ENCODE data around the gene RCCD1. TPM values are rescaled to one million over a fixed set of nuclear protein-coding genes. Genes with fewer than 3 reads are reported as not detected.

Gene RCCD1
- total and polyA plus RNA-seq, 9 of the 15 experiments (the other 6 are each of a cell fraction or from before 2014, with no cell fraction given): 11.1 to 51.4 (median 24.7) TPM

GRCh38 chr15:90989040-90989768, 34.5 kb downstream of the RCCD1 start:
- TF ChIP-seq ZNF316 (IDR thresholded peaks at IDR 0.05) (peak; percentile 84), ZNF75A (CRISPR knock-in tag; IDR thresholded peaks at IDR 0.05) (no peak), C11orf30 (IDR thresholded peaks at IDR 0.05; ENCODE audit: low read depth) (peak; percentile 74), MAFG (tag; conservative IDR thresholded peaks at IDR 0.05) (peak; percentile 44; the same call in 1 of the 2 replicates), ZFX (CRISPR knock-in tag; IDR thresholded peaks at IDR 0.05) (0 out of 2 replicates have a peak, but pooled peaks have one; percentile 14)
- Histone ChIP-seq H3K36me3 (ENCODE audit: control insufficient read depth, insufficient read depth, low read length) (peaks cover 26% of the 10 kb centered on the region; the same call in 2 of the 3 replicates), H3K4me2 (ENCODE audit: insufficient read depth, low read length) (peak overlapping the region; percentile 48; the same call in 1 of the 2 replicates), H4K20me1 (replicated peaks; ENCODE audit: control insufficient read depth, insufficient read depth, low read length) (peaks cover 9% of the 10 kb centered on the region; the same call in 1 of the 2 replicates), H3K9me3 (replicated peaks; ENCODE audit: control insufficient read depth, insufficient read depth, low read depth, low read length) (no peaks in the 10 kb centered on the region), H3K4me1 (replicated peaks in 1 of 2; ENCODE audit: control insufficient read depth in 2 of 2, insufficient read depth in 2 of 2, low read length in 2 of 2) (peaks cover 28 to 34% of the 10 kb centered on the region in 2 experiments; a peak in 4 of 5 replicates), H3K79me2 (ENCODE audit: control insufficient read depth, insufficient read depth, low read length) (peaks cover 100% of the 10 kb centered on the region), H3K9ac (ENCODE audit: insufficient read depth in 1 of 2, low read depth in 2 of 2, low read length in 2 of 2) (peak overlapping the region; percentile 2 to 85; a peak in 1 of 4 replicates), H3K4me3 (no peak overlapping the region), H3K9me1 (ENCODE audit: control insufficient read depth, insufficient read depth, low read length) (no peaks in the 10 kb centered on the region), H2AFZ (ENCODE audit: low read depth, low read length) (no peak overlapping the region), H3K27me3 (ENCODE audit: control insufficient read depth in 2 of 2, insufficient read depth in 2 of 2, low read length in 2 of 2) (no peaks in the 10 kb centered on the region), H3K27ac (ENCODE audit: extremely low read depth, low read depth, low read length) (no peak overlapping the region; the same call in 2 of the 3 replicates)
- FAIRE-seq: no peak
- 16% methylated on average over 7 of the region's 7 CpGs for WGBS (ENCODE audit: insufficient coverage, low coverage, missing lambda C conversion rate)
- POLR2A ChIA-PET: interaction anchor here (0.6 to 5.6 kb wide), 9 partner anchors 10 to 1160 kb away, joined by 3 to 51 read pairs (median 3); partner anchors contain the start of gene VPS33B
- intact Hi-C loops (cut with micrococcal nuclease): no loop called here
- BruUV-seq (replicated peaks): no TSS peak
- ATAC-seq: peak; percentile 8; the same call in 2 of the 3 replicates
- CTCF ChIA-PET (ENCODE audit: low intra/inter-chr PET ratio): no interaction called here
- in situ Hi-C loops (cut with MboI): no loop called here
- no peak for DNase-seq (ENCODE audit: extremely low read depth in 1 of 4, low spot score in 3 of 4)

Data from K562 (cell line).